Neural cell (in vitro differentiated cells): ENCODE data around the gene PBX1. TPM values are rescaled to one million over a fixed set of nuclear protein-coding genes. Genes with fewer than 3 reads are reported as not detected.

Experiments used
- H2AFZ ChIP-seq: fragments of 200-600, 300-800 bp; sonication (generic), shearing (Covaris generic); 2 replicates; pipeline ENCODE4 v1.6.0; 2014; ENCODE audit warnings: low read depth, mild to moderate bottlenecking, antibody characterized with exemption, low read length, moderate library complexity
- H3F3A ChIP-seq: fragments of 200-600 bp; shearing (Covaris generic); 2 replicates; pipeline ENCODE4 v1.6.1; 2016; ENCODE audit warnings: mild to moderate bottlenecking, moderate library complexity, mixed read lengths, antibody characterized with exemption, low read length; ENCODE audit not compliant: insufficient read depth, poor library complexity, severe bottlenecking
- H3K27ac ChIP-seq: fragments of 200-600, 300-800 bp; sonication (generic), shearing (Covaris generic); 2 replicates; pipeline ENCODE4 v1.5.1; 2014; ENCODE audit warnings: mild to moderate bottlenecking, low read length, moderate library complexity
- H3K27me3 ChIP-seq: fragments of 300-800, 200-600 bp; sonication (generic), shearing (Covaris generic); 2 replicates; pipeline ENCODE4 v1.6.0; 2014; ENCODE audit warnings: mild to moderate bottlenecking, low read depth, low read length, moderate library complexity; ENCODE audit not compliant: insufficient read depth
- H3K36me3 ChIP-seq: fragments of 300-800, 200-600 bp; sonication (generic), shearing (Covaris generic); 2 replicates; pipeline ENCODE4 v1.5.1; 2014; ENCODE audit warnings: mild to moderate bottlenecking, antibody characterized with exemption, low read length, moderate library complexity; ENCODE audit not compliant: insufficient read depth
- H3K4me2 ChIP-seq: fragments of 300-800, 200-600 bp; sonication (generic), shearing (Covaris generic); 2 replicates; pipeline ENCODE4 v1.6.0; 2014; ENCODE audit warnings: mild to moderate bottlenecking, low read length
- H3K4me3 ChIP-seq: fragments of 300-800, 200-600 bp; sonication (generic), shearing (Covaris generic); 2 replicates; pipeline ENCODE4 v1.5.1; 2014; ENCODE audit warnings: mild to moderate bottlenecking, low read length, moderate library complexity
- H3K79me2 ChIP-seq: fragments of 200-600 bp; shearing (Covaris generic); replicated peaks from 2 replicates; pipeline ENCODE4 v1.6.0; 2014; ENCODE audit warnings: mild to moderate bottlenecking, low read length, moderate library complexity; ENCODE audit not compliant: insufficient read depth
- H3K9ac ChIP-seq: fragments of 300-800, 200-600 bp; sonication (generic), shearing (Covaris generic); 2 replicates; pipeline ENCODE4 v1.6.1; 2016; ENCODE audit warnings: mild to moderate bottlenecking, low read length, mixed read lengths
- H3K9me2 ChIP-seq: fragments of 200-600 bp; shearing (Covaris generic); 2 replicates; pipeline ENCODE4 v1.6.1; 2016; ENCODE audit warnings: mild to moderate bottlenecking, low read length, mixed read lengths; ENCODE audit not compliant: insufficient read depth
- H3K9me3 ChIP-seq: fragments of 200-600, 300-800 bp; sonication (generic), shearing (Covaris generic); 2 replicates; pipeline ENCODE4 v1.6.1; 2016; ENCODE audit warnings: mild to moderate bottlenecking, mixed run types, low read length, moderate library complexity, mixed read lengths
- H4K20me1 ChIP-seq: fragments of 200-600 bp; shearing (Covaris generic); 2 replicates; pipeline ENCODE4 v1.6.1; 2016; ENCODE audit warnings: mild to moderate bottlenecking, mixed run types; ENCODE audit not compliant: insufficient read depth
- EZH2 ChIP-seq: fragments of 200-600, 300-800 bp; shearing (Covaris generic), sonication (generic); IDR thresholded peaks from 2 replicates; pipeline ENCODE4 v1.6.1; 2014; ENCODE audit warnings: antibody characterized with exemption, low read length, borderline replicate concordance, mild to moderate bottlenecking; ENCODE audit not compliant: insufficient read depth, poor library complexity, severe bottlenecking
- MXI1 ChIP-seq: fragments of 450-650 bp; conservative IDR thresholded peaks from 2 replicates; pipeline ENCODE4 v1.6.1; 2014; ENCODE audit warnings: antibody characterized with exemption, mild to moderate bottlenecking; ENCODE audit not compliant: poor library complexity, severe bottlenecking
- POLR2AphosphoS5 ChIP-seq: IDR thresholded peaks from 2 replicates; pipeline ENCODE4 v1.6.1; 2012
- RAD21 ChIP-seq: fragments of 450-650 bp; conservative IDR thresholded peaks from 2 replicates; pipeline ENCODE4 v1.6.1; 2014; ENCODE audit warnings: antibody characterized with exemption, mild to moderate bottlenecking, moderate library complexity
- SMC3 ChIP-seq: fragments of 450-650 bp; conservative IDR thresholded peaks from 2 replicates; pipeline ENCODE4 v1.6.1; 2014; ENCODE audit warnings: antibody characterized with exemption, mild to moderate bottlenecking, moderate library complexity; ENCODE audit not compliant: poor library complexity
- TAF1 ChIP-seq: IDR thresholded peaks from 2 replicates; pipeline ENCODE4 v1.6.1; 2012; ENCODE audit warnings: low read depth
- polyA plus RNA-seq: library from polyadenylated mRNA; depleted of rRNA; stranded (reverse); fragments of >200 nt; gene quantifications from 2 replicates; pipeline ENCODE4 v1.2.3, GENCODE V29; 2014
- TF ChIP-seq, protein P1 (sequence below): IDR thresholded peaks from 2 replicates; pipeline ENCODE4 v1.6.1; 2012; ENCODE audit warnings: borderline replicate concordance
- TF ChIP-seq, protein P2 (sequence below): fragments of 450-650 bp; IDR thresholded peaks from 2 replicates; pipeline ENCODE4 v1.5.1; 2014; ENCODE audit warnings: antibody characterized with exemption, mild to moderate bottlenecking, moderate library complexity; ENCODE audit not compliant: poor library complexity, severe bottlenecking

Gene PBX1
- polyA plus RNA-seq, 1 donor from 2014 or later: 42.4 TPM

DNA sequence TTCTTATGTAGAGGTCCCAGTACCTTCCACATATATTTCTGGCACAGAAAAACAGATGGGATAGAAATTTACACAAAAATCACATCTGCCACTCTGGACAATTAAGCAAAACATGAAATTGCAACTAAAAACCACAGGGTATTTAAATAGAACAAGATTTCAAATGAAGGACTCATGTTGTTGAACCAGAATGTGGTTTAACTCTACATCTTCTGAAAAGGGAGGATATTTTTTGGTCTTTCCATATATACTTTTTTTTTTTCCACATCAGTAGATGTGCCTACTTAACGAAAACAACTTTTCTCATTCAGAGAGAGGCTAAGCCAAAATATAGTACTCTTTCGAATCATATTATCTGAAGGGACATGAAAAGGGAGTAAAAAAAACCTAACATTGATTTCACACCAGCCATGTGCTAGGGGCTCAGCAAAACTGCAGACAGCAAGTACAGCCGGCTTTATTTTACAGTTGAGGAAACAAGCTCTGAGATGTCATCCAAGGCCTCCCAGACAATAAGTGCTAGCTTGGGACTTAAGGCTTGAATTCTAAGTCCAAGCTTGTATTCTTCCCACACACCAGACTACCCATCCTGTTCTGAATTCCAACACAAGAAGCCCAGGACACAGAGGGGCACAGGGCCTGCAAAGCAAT is 208.9 kb downstream of the PBX1 start:
- Histone ChIP-seq H3K27me3 (no peaks in the 10 kb centered on the region), H3K79me2 (peaks cover 54% of the 10 kb centered on the region), H3K36me3 (no peaks in the 10 kb centered on the region), H3F3A (peaks cover 6% of the 10 kb centered on the region), H3K9me2 (no peaks in the 10 kb centered on the region), H3K27ac (no peak overlapping the region), H4K20me1 (no peaks in the 10 kb centered on the region), H2AFZ (no peak overlapping the region), H3K4me3 (no peak overlapping the region), H3K4me2 (no peak overlapping the region), H3K9me3 (no peaks in the 10 kb centered on the region), H3K9ac (no peak overlapping the region)
- no peak for TF ChIP-seq MXI1
- no peak for TF ChIP-seq RAD21
- no peak for TF ChIP-seq TAF1
- no peak for TF ChIP-seq EZH2
- no peak for TF ChIP-seq POLR2AphosphoS5
- TF ChIP-seq, protein P1, sequence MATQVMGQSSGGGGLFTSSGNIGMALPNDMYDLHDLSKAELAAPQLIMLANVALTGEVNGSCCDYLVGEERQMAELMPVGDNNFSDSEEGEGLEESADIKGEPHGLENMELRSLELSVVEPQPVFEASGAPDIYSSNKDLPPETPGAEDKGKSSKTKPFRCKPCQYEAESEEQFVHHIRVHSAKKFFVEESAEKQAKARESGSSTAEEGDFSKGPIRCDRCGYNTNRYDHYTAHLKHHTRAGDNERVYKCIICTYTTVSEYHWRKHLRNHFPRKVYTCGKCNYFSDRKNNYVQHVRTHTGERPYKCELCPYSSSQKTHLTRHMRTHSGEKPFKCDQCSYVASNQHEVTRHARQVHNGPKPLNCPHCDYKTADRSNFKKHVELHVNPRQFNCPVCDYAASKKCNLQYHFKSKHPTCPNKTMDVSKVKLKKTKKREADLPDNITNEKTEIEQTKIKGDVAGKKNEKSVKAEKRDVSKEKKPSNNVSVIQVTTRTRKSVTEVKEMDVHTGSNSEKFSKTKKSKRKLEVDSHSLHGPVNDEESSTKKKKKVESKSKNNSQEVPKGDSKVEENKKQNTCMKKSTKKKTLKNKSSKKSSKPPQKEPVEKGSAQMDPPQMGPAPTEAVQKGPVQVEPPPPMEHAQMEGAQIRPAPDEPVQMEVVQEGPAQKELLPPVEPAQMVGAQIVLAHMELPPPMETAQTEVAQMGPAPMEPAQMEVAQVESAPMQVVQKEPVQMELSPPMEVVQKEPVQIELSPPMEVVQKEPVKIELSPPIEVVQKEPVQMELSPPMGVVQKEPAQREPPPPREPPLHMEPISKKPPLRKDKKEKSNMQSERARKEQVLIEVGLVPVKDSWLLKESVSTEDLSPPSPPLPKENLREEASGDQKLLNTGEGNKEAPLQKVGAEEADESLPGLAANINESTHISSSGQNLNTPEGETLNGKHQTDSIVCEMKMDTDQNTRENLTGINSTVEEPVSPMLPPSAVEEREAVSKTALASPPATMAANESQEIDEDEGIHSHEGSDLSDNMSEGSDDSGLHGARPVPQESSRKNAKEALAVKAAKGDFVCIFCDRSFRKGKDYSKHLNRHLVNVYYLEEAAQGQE: no peak
- TF ChIP-seq, protein P2, sequence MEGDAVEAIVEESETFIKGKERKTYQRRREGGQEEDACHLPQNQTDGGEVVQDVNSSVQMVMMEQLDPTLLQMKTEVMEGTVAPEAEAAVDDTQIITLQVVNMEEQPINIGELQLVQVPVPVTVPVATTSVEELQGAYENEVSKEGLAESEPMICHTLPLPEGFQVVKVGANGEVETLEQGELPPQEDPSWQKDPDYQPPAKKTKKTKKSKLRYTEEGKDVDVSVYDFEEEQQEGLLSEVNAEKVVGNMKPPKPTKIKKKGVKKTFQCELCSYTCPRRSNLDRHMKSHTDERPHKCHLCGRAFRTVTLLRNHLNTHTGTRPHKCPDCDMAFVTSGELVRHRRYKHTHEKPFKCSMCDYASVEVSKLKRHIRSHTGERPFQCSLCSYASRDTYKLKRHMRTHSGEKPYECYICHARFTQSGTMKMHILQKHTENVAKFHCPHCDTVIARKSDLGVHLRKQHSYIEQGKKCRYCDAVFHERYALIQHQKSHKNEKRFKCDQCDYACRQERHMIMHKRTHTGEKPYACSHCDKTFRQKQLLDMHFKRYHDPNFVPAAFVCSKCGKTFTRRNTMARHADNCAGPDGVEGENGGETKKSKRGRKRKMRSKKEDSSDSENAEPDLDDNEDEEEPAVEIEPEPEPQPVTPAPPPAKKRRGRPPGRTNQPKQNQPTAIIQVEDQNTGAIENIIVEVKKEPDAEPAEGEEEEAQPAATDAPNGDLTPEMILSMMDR: no peak

DNA sequence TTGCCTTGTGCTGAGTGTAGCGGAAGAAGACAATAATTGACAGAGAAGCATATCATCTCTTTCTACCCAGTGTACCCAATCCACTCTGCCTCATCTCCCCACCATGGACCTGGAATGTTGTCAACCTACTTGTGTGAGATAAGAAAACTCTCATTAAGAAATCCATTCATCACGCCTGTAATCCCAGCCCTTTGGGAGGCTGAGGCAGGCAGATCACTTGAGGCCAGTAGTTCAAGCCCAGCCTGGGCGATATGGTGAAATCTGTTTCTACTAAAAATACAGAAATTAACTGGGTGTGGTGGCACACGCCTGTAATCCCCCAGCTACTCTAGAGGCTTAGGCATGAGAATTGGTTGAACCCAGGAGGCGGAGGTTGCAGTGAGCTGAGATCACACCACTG is 209.6 kb downstream of the PBX1 start:
- Histone ChIP-seq H3F3A (peaks cover 6% of the 10 kb centered on the region), H3K36me3 (no peaks in the 10 kb centered on the region), H3K27me3 (no peaks in the 10 kb centered on the region), H3K4me3 (no peak overlapping the region), H3K9me2 (no peaks in the 10 kb centered on the region), H4K20me1 (no peaks in the 10 kb centered on the region), H3K9me3 (no peaks in the 10 kb centered on the region), H3K4me2 (no peak overlapping the region), H2AFZ (no peak overlapping the region), H3K79me2 (peaks cover 54% of the 10 kb centered on the region), H3K9ac (no peak overlapping the region), H3K27ac (no peak overlapping the region)
- TF ChIP-seq EZH2: no peak
- no peak for TF ChIP-seq MXI1
- no peak for TF ChIP-seq POLR2AphosphoS5
- TF ChIP-seq, protein P1: no peak
- TF ChIP-seq RAD21: no peak
- TF ChIP-seq SMC3: no peak
